Measurements from ENCODE around the gene SELPLG.
"Not testable (repeated sequence)": the region's sequence is repeated elsewhere in the genome, so short reads cannot be mapped to it uniquely, and the experiment has no call there.

SELPLG gene

DNA sequence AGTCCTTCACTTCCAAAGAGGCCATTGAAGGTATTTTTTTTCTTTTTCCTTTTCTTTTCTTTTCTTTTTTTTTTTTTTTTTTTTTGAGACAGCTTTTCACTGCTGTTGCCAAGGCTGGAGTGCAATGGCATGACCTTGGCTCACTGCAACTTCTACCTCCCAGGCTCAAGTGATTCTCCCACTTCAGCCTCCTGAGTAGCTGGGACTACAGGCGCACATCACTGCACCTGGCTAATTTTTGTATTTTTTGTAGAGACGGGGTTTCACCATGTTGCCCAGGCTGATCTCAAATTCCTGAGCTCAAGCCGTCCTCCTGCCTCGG lies 14.8 kb downstream of the SELPLG start:
- DNase-seq (ENCODE audit: low spot score) = not testable (repeated sequence)

DNA sequence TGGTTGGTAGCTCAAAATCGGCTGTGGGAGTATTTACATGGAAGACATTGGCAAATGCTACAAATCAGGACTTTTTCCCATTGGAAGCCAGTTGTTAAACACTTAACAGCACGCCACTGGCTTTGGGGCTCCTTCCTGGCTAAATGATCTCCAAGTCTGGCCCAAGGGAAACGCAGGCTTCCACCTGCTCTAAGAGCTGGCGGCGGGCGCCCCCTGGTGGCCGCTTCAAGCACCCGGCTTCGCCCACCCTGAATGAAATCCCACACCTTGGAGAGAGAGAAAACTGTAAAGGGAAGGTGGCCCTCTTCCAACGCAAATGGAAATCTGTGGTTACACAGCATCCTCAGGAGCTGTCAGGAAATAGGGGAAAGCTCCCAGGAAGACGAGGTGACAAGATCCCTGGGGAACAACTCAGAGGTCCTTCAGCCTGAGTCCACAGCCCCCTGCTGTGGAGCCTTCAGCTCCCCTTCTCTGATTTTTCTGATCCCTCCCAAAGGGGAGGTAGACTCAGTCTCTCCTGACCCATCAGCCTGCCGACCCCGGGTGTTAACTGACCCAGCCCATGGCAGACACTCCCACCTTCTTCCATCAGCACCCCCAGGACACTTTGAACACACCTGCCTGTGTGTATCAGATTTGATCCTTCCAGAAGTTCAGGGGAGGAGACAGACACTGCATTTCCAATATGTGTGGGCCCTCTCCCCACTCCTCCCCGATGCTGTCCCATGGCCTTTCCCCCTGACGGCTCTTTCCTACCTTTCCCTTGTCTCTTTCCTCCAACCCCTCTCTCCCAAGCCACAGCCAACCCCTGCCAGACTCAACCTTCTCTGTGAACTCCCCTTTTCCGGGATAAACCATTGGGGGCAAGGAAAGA lies 15.4 kb downstream of the SELPLG start:
- peak; percentile 91 for DNase-seq (ENCODE audit: low spot score)

- DNase-seq (ENCODE audit: low spot score) = no peak
These were observed 16.5 kb downstream of the SELPLG start for GRCh38 chr12:108616941-108617858.

GRCh38 chr12:108616359-108616758 lies 17.3 kb downstream of the SELPLG start:
- no peak for DNase-seq (ENCODE audit: low spot score)

- DNase-seq (ENCODE audit: low spot score) = no peak
These were observed 17.8 kb downstream of the SELPLG start for GRCh38 chr12:108615918-108616317.

GRCh38 chr12:108614639-108615038 lies 19.1 kb downstream of the SELPLG start:
- DNase-seq (ENCODE audit: low spot score) = no peak

DNA sequence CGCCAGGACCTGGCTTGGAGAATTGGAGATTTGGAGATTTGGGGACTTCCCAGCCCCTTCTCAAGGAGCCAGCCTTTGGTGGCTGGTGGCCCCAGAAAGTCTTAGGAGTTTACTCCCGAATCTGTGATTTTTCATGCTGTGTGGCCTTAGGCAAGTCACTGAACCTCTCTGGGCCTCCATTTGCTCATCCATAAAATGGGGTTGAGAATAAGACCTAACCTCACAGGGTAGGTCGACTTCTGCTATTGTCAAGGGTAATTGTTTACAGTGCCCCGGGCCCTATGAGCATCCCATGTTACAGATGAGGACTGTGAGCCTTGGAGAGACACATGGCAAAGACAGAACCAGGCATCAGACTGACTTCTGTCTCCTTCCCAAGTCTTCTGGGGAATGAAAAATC lies 19.7 kb downstream of the SELPLG start:
- DNase-seq (ENCODE audit: low spot score) = no peak

DNA sequence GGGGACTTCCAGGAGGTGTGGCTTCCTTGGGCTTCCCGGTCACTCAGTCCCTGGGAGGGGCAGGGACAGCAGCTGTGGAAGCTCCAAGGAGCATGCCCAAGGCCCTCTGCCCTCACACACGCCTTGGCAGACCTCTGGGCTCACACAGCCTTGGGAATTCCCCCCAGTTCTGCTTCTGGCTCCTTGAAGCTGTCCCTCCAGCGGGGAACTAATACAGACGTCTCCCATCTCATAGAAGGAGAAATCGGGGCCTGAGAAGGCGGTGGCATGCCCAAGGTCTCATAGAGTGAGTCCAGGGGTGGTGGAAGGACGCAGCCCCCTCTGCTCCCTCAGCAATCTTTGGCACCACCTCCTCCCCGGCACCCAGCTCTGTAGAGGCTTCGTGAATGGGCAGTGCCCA lies 20.1 kb downstream of the SELPLG start:
- no peak for DNase-seq (ENCODE audit: low spot score)

- no peak for DNase-seq (ENCODE audit: low spot score)
These were observed 20.9 kb downstream of the SELPLG start for GRCh38 chr12:108612788-108613282.

GRCh38 chr12:108611884-108612415 lies 21.7 kb downstream of the SELPLG start:
- peak; percentile 59 for DNase-seq (ENCODE audit: low spot score)

DNA sequence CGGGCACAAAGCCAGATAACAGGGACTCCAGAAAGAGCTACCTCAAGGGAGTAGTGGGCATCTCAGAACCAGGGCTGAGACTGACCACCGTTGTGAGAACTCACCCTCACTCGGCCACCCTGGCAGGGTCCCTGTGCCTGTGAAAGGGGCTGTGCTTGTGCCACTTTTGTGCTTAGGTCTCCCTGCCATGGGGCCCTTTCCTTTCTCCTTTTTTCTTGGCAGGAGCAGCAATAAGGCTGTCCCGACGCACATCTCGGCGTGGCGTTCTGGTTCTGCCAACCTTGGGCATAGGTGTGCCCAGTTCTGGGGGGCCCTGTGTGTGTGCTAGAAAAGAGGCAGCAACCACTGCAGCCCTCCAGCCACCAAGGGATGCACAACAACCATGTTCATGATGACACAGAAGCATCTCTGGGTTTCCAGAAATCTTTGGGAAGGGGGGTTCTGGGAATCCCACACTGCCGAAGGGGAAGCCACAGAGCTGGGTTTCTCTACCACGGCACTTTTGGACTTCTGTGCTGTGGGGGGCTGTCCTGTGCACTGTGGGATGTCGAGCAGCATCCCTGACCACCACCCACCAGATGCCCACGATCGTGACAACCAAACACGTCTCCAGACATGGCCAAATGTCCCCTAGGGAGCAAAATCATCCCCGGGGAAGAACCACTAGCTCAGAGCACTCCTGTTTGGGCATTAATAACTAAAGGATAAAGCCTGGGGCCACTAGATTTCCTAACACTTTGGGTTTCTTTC lies 22.7 kb downstream of the SELPLG start:
- no peak for DNase-seq (ENCODE audit: low spot score)

DNA sequence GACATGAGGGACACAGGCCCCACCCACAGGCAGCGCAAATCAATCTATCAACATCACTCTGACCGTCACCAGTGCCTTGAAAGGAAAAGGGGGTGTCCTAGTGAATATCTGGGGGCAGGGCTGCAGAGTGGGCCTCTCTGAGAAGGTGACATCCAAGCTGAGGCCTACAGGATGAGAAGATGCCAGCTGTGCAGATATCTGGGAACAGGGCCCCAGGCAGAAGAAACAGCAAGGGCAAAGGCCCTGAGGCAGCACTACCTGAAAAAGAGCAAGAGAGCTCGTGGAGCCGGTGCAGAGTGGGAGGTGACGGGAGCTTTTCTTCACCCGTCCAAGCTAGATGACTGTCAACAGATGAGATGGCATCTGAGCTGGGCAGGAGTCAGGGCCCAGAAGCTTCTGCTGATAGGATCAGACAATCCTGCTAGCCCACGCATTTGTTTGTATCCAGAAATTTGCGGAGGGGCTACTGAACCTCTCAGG lies 23.3 kb downstream of the SELPLG start:
- no peak for DNase-seq (ENCODE audit: low spot score)

DNA sequence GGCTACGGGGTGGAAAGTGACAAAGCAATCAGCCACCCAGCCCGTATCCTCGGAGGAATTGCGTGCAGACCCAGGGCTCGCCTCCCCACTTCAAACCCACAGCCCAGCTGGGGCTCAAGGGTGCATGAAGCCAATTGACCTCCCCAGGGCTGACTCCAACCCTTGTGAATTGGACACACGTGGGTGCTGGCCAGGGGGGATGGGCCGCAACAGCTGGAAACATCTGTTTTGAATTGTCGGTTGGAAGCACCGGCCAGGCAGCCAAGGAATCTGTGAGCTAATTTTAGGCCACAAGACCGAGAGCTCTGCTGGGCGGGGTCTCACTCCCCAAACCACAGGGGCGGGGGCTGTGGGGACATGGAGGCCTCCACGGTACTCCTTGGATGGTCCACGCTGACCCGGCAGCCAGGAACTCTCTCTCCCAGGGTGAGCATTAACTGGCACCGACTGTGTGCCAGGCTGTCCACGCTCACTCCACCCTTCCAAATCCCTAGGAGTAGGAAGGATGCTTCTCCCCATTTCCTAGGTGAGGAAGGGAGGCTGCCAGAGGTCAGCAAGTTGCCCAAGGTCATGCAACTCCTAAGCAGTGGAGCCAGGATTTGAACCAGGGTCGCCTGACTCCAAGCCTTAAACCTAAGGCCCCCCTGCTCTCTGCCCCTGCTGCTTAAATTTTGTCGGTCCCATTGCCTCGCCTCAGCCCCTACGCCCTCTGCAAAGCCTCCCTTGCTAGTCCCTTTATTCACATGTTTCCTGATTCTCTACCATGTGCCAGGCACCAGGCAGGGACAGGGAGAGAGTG lies 24.0 kb downstream of the SELPLG start:
- DNase-seq (ENCODE audit: low spot score) = no peak

GRCh38 chr12:108608616-108609015 lies 25.1 kb downstream of the SELPLG start:
- no peak for DNase-seq (ENCODE audit: low spot score)

- DNase-seq (ENCODE audit: low spot score) = no peak
These were observed 25.6 kb downstream of the SELPLG start for GRCh38 chr12:108607981-108608600.

DNA sequence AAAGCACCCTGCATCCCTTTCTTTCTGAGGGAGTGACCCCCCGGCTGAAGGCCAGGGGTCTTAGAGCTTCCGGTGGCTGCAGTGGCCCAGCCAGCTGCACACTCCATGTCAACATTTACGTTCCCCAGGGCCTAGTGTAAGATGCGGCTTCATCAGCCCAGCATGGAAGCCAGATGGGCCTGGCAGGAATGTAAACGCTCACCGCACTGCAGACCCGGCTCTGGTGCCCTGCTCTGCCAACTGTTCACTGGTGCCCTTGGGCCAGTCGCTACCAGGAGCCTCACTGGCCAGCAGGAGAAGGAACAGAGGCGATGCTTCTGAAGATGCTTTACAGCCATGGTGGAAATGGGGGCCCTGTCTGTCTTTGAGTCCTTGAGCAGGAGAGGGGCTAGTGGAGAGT lies 27.2 kb downstream of the SELPLG start:
- DNase-seq (ENCODE audit: low spot score) = no peak

GRCh38 chr12:108605690-108606406 lies 27.8 kb downstream of the SELPLG start:
- DNase-seq (ENCODE audit: low spot score) = no peak

DNA sequence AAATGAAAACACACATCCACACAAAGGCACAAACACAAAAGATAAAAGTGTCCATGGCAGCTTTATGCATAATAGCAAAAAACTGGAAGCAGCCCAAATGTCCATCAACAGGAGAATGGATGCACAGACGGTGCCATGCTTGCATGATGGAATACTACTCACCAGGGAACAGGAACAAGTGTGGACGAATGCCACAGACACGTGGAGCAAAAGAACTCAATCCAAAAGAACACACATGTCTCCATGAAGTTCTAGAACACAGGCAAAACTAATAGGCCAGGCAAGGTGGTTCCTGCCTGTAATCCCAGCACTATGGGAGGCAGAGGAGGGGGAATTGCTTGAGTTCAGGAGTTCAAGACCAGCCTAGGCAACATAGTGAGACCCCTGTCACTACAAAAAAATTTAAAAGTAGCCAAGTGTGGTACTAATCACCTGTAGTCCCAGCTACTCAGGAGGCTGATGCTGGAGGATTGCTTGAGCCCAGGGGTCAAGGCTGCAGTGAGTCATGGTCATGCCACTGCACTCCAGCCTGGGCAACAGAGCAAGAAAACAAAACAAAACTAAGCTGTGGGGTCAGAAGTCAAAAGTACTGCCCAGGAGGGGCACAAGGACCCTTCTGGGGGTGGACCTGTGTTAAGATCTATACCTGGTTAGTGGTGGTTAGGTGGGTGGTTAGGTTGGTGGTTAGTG lies 28.5 kb downstream of the SELPLG start:
- DNase-seq (ENCODE audit: low spot score) = no peak
